Liver (tissue), 3 donors: Measurements from ENCODE around the gene ABCB1.
A peak's percentile ranks its signal among the peaks of the same experiment; 100 is the strongest.

ENCODE experiments used
- ATF3 ChIP-seq: IDR thresholded peaks from 2 replicates; pipeline ENCODE4 v1.6.1; 2016; ENCODE audit warnings: antibody characterized with exemption
- CTCF ChIP-seq: fragments of 150-350 bp; IDR thresholded peaks from 2 replicates; pipeline ENCODE4 v1.5.1; 2017; ENCODE audit warnings: improper control_type of control experiment, low read depth, low read length; ENCODE audit not compliant: missing input control
- FOXA2 ChIP-seq: IDR thresholded peaks from 2 replicates; pipeline ENCODE4 v1.6.1; 2016; ENCODE audit warnings: antibody characterized with exemption
- HNF4G ChIP-seq: IDR thresholded peaks from 2 replicates; pipeline ENCODE4 v1.6.1; 2016; ENCODE audit warnings: antibody characterized with exemption
- MAX ChIP-seq: IDR thresholded peaks from 2 replicates; pipeline ENCODE4 v1.6.1; 2016; ENCODE audit warnings: antibody characterized with exemption
- RAD21 ChIP-seq, 2 donors: IDR thresholded peaks; 2 replicates each; pipeline ENCODE4 v1.6.1; 2016; ENCODE audit warnings: antibody characterized with exemption in 2 of 2, mild to moderate bottlenecking in 2 of 2
- REST ChIP-seq: IDR thresholded peaks from 2 replicates; pipeline ENCODE4 v1.6.1; 2016; ENCODE audit warnings: antibody characterized with exemption, mild to moderate bottlenecking
- SP1 ChIP-seq: IDR thresholded peaks from 2 replicates; pipeline ENCODE4 v1.6.1; 2018; ENCODE audit warnings: antibody characterized with exemption, mild to moderate bottlenecking
- TAF1 ChIP-seq: conservative IDR thresholded peaks from 2 replicates; pipeline ENCODE4 v1.6.1; 2016; ENCODE audit warnings: antibody characterized with exemption, mild to moderate bottlenecking
- ZBTB33 ChIP-seq: IDR thresholded peaks from 2 replicates; pipeline ENCODE4 v1.6.1; 2016; ENCODE audit warnings: antibody characterized with exemption
- donor health status: healthy.
- donor health status: healthy.

- no peak for TF ChIP-seq ATF3
- no peak for TF ChIP-seq CTCF
- TF ChIP-seq FOXA2, result peak; percentile 84
- no peak for TF ChIP-seq SP1
- no peak for TF ChIP-seq ZBTB33
- TF ChIP-seq MAX, result no peak
- peak in 1 of 2 donors; percentile 9 for TF ChIP-seq RAD21 (IDR thresholded peaks at IDR 0.05)
- TF ChIP-seq REST, result no peak
- no peak for TF ChIP-seq TAF1
- TF ChIP-seq HNF4G, result no peak
Observed at GRCh38 chr7:87599336-87599735, 1.3 kb downstream of the ABCB1 start.
